ENCODE measurements around the gene PAQR4.

Gene PAQR4

GRCh38 chr16:2964475-2965336, 4.4 kb upstream of the PAQR4 start:
- peak overlapping the region; percentile 68 for H3K4me3 ChIP-seq
- no peaks in the 10 kb centered on the region for H3K9me3 ChIP-seq
- H3K4me1 ChIP-seq: peaks cover 16% of the 10 kb centered on the region
- peaks cover 4% of the 10 kb centered on the region for H3K36me3 ChIP-seq (replicated peaks)
- DNase-seq (ENCODE audit: low spot score in 2 of 2): peak; percentile 89 to 98
- in situ Hi-C loops (cut with MboI; ENCODE audit: low sequenced_read_pairs): no loop called here
- H3K27me3 ChIP-seq (ENCODE audit: low read depth): no peaks in the 10 kb centered on the region

GRCh38 chr16:2966043-2966807, 2.9 kb upstream of the PAQR4 start:
- Histone ChIP-seq H3K4me3 (no peak overlapping the region), H3K4me1 (peaks cover 22% of the 10 kb centered on the region), H3K27me3 (ENCODE audit: low read depth) (no peaks in the 10 kb centered on the region), H3K9me3 (no peaks in the 10 kb centered on the region), H3K36me3 (replicated peaks) (peaks cover 17% of the 10 kb centered on the region)
- in situ Hi-C loops (cut with MboI; ENCODE audit: low sequenced_read_pairs): no loop called here
- DNase-seq (ENCODE audit: low spot score in 2 of 2): no peak

- H3K27me3 ChIP-seq (ENCODE audit: low read depth): no peaks in the 10 kb centered on the region
- in situ Hi-C loops (cut with MboI; ENCODE audit: low sequenced_read_pairs): no loop called here
- peaks cover 23% of the 10 kb centered on the region for H3K4me1 ChIP-seq
- H3K9me3 ChIP-seq: no peaks in the 10 kb centered on the region
- H3K4me3 ChIP-seq: no peak overlapping the region
- no peak for DNase-seq (ENCODE audit: low spot score in 2 of 2)
- peaks cover 23% of the 10 kb centered on the region for H3K36me3 ChIP-seq (replicated peaks)
Measured at GRCh38 chr16:2966808-2967191, 2.3 kb upstream of the PAQR4 start.

- Histone ChIP-seq H3K4me1 (peaks cover 23% of the 10 kb centered on the region), H3K4me3 (no peak overlapping the region), H3K36me3 (replicated peaks) (peaks cover 27% of the 10 kb centered on the region)
Measured at GRCh38 chr16:2967211-2967631, 1.9 kb upstream of the PAQR4 start.

GRCh38 chr16:2967721-2968161, 1.4 kb upstream of the PAQR4 start:
- Histone ChIP-seq H3K4me1 (peaks cover 21% of the 10 kb centered on the region), H3K27me3 (ENCODE audit: low read depth) (no peaks in the 10 kb centered on the region), H3K9me3 (no peaks in the 10 kb centered on the region), H3K36me3 (replicated peaks) (peaks cover 33% of the 10 kb centered on the region), H3K4me3 (no peak overlapping the region)
- in situ Hi-C loops (cut with MboI; ENCODE audit: low sequenced_read_pairs): no loop called here
- DNase-seq (ENCODE audit: low spot score in 2 of 2): no peak

More at GRCh38 chr16:2967211-2967631, 1.9 kb upstream of the PAQR4 start:
- in situ Hi-C loops (cut with MboI; ENCODE audit: low sequenced_read_pairs): no loop called here
- Histone ChIP-seq H3K9me3 (no peaks in the 10 kb centered on the region), H3K27me3 (ENCODE audit: low read depth) (no peaks in the 10 kb centered on the region)
- DNase-seq (ENCODE audit: low spot score in 2 of 2): no peak

GRCh38 chr16:2968368-2968737, 795 bp upstream of the PAQR4 start:
- Histone ChIP-seq H3K9me3 (no peaks in the 10 kb centered on the region), H3K36me3 (replicated peaks) (peaks cover 39% of the 10 kb centered on the region), H3K4me3 (peak overlapping the region; percentile 93), H3K4me1 (peaks cover 21% of the 10 kb centered on the region), H3K27me3 (ENCODE audit: low read depth) (no peaks in the 10 kb centered on the region)
- DNase-seq (ENCODE audit: low spot score in 2 of 2): peak in 1 of 2 experiments; percentile 80
- in situ Hi-C loops (cut with MboI; ENCODE audit: low sequenced_read_pairs): no loop called here

GRCh38 chr16:2969545-2970521, 685 bp downstream of the PAQR4 start:
- Histone ChIP-seq H3K9me3 (no peaks in the 10 kb centered on the region), H3K4me1 (peaks cover 21% of the 10 kb centered on the region), H3K4me3 (peak overlapping the region; percentile 93), H3K36me3 (replicated peaks) (peaks cover 54% of the 10 kb centered on the region), H3K27me3 (ENCODE audit: low read depth) (no peaks in the 10 kb centered on the region)
- DNase-seq (ENCODE audit: low spot score in 2 of 2): peak; percentile 59 to 85
- in situ Hi-C loops (cut with MboI; ENCODE audit: low sequenced_read_pairs): loop anchor here (5.0 kb wide), 1 partner anchor 52 kb away; the partner anchor contains the start of genes HCFC1R1, THOC6 and TNFRSF12A

- peak overlapping the region; percentile 93 for H3K4me3 ChIP-seq
- H3K9me3 ChIP-seq: no peaks in the 10 kb centered on the region
- H3K27me3 ChIP-seq (ENCODE audit: low read depth): no peaks in the 10 kb centered on the region
- peaks cover 18% of the 10 kb centered on the region for H3K4me1 ChIP-seq
- DNase-seq (ENCODE audit: low spot score in 2 of 2): peak in 1 of 2 experiments; percentile 32
- peaks cover 61% of the 10 kb centered on the region for H3K36me3 ChIP-seq (replicated peaks)
- in situ Hi-C loops (cut with MboI; ENCODE audit: low sequenced_read_pairs): loop anchor here (5.0 kb wide), 1 partner anchor 52 kb away; the partner anchor contains the start of genes HCFC1R1, THOC6 and TNFRSF12A
Measured at GRCh38 chr16:2970563-2970962, 1.4 kb downstream of the PAQR4 start.

GRCh38 chr16:2971134-2971984, 2.2 kb downstream of the PAQR4 start:
- Histone ChIP-seq H3K27me3 (ENCODE audit: low read depth) (no peaks in the 10 kb centered on the region), H3K9me3 (no peaks in the 10 kb centered on the region), H3K4me1 (peaks cover 18% of the 10 kb centered on the region), H3K4me3 (peak overlapping the region; percentile 93), H3K36me3 (replicated peaks) (peaks cover 69% of the 10 kb centered on the region)
- in situ Hi-C loops (cut with MboI; ENCODE audit: low sequenced_read_pairs): loop anchor here (5.0 kb wide), 1 partner anchor 51 kb away; the partner anchor contains the start of genes HCFC1R1, THOC6 and TNFRSF12A
- DNase-seq (ENCODE audit: low spot score in 2 of 2): peak in 1 of 2 experiments; percentile 34

- Histone ChIP-seq H3K36me3 (replicated peaks) (peaks cover 77% of the 10 kb centered on the region), H3K27me3 (ENCODE audit: low read depth) (no peaks in the 10 kb centered on the region), H3K9me3 (no peaks in the 10 kb centered on the region), H3K4me1 (peaks cover 18% of the 10 kb centered on the region), H3K4me3 (no peak overlapping the region)
- in situ Hi-C loops (cut with MboI; ENCODE audit: low sequenced_read_pairs): loop anchor here (5.0 kb wide), 1 partner anchor 50 kb away; the partner anchor contains the start of genes HCFC1R1, THOC6 and TNFRSF12A
- peak in 1 of 2 experiments; percentile 45 for DNase-seq (ENCODE audit: low spot score in 2 of 2)
Measured at GRCh38 chr16:2971985-2972784, 3.0 kb downstream of the PAQR4 start.

GRCh38 chr16:2973093-2973492, 3.9 kb downstream of the PAQR4 start:
- in situ Hi-C loops (cut with MboI; ENCODE audit: low sequenced_read_pairs): loop anchor here (5.0 kb wide), 1 partner anchor 49 kb away; the partner anchor contains the start of genes HCFC1R1, THOC6 and TNFRSF12A

More at GRCh38 chr16:2973093-2973492, 3.9 kb downstream of the PAQR4 start:
- H3K9me3 ChIP-seq: no peaks in the 10 kb centered on the region
- H3K27me3 ChIP-seq (ENCODE audit: low read depth): no peaks in the 10 kb centered on the region
- H3K4me1 ChIP-seq: peaks cover 17% of the 10 kb centered on the region
- peak in 1 of 2 experiments; percentile 44 for DNase-seq (ENCODE audit: low spot score in 2 of 2)
- H3K36me3 ChIP-seq (replicated peaks): peaks cover 86% of the 10 kb centered on the region
- no peak overlapping the region for H3K4me3 ChIP-seq

Measured in HAP-1 (cell line).